Measurements from ENCODE around the gene IFNLR1.

DNA sequence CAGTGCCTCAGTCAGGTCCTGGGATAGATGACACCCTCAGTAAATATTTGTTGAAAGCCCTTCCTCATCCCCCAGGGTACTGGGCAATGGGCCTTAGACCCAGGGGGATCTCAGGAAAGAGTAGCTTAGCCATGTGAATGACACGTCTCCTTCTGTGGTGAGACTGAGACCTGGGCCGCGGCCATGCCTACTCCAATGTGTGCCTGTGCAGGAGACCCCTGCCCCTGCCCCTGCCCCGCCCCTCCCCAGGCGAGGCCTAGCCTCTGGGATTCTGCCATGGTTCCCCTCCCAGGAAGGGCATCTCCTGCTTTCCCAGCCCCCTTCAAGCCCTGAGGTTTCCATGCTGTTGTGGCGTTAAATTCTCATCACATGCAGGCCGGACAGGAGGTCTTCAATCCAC is 82.2 kb downstream of the IFNLR1 start:
- no peak for TF ChIP-seq REST (IDR thresholded peaks at IDR 0.05; ENCODE audit: insufficient read depth in 1 of 2, low read depth in 2 of 2, low read length in 2 of 2)
- TF ChIP-seq POLR2AphosphoS5 (IDR thresholded peaks at IDR 0.05; ENCODE audit: low read depth, low read length): no peak
- TF ChIP-seq TAF1 (IDR thresholded peaks at IDR 0.05; ENCODE audit: borderline replicate concordance, insufficient read depth, low read length): no peak
- no peak for TF ChIP-seq FOXP2 (optimal IDR thresholded peaks at IDR 0.05; ENCODE audit: borderline replicate concordance, extremely low read depth, extremely low read length, insufficient read depth)

All from PFSK-1 (cell line).